GM12873 (cell line): ENCODE results near the gene UBIAD1.

Experiments
- CTCF ChIP-seq: IDR thresholded peaks from 2 replicates; pipeline ENCODE4 v1.5.1; 2012; ENCODE audit warnings: low read depth, mild to moderate bottlenecking, moderate library complexity, low read length, control low read depth; ENCODE audit not compliant: insufficient read depth; ENCODE audit errors: missing control alignments

Gene UBIAD1

GRCh38 chr1:11308699-11309224 lies 35.8 kb downstream of the UBIAD1 start:
- no peak for TF ChIP-seq CTCF

- TF ChIP-seq CTCF: no peak
Observed at GRCh38 chr1:11309385-11309784, 36.4 kb downstream of the UBIAD1 start.

- no peak for TF ChIP-seq CTCF
Observed at GRCh38 chr1:11311816-11312755, 39.1 kb downstream of the UBIAD1 start.

- TF ChIP-seq CTCF: no peak
Observed at GRCh38 chr1:11314959-11315358, 42.0 kb downstream of the UBIAD1 start.

- TF ChIP-seq CTCF: no peak
Observed at GRCh38 chr1:11316701-11317100, 43.7 kb downstream of the UBIAD1 start.

- TF ChIP-seq CTCF: no peak
Observed at GRCh38 chr1:11318982-11319381, 46.0 kb downstream of the UBIAD1 start.

- peak; percentile 87 for TF ChIP-seq CTCF
Observed at GRCh38 chr1:11320153-11320936, 47.3 kb downstream of the UBIAD1 start.
